Measurements from ENCODE around the gene PNPLA2.

The PNPLA2 gene

DNA sequence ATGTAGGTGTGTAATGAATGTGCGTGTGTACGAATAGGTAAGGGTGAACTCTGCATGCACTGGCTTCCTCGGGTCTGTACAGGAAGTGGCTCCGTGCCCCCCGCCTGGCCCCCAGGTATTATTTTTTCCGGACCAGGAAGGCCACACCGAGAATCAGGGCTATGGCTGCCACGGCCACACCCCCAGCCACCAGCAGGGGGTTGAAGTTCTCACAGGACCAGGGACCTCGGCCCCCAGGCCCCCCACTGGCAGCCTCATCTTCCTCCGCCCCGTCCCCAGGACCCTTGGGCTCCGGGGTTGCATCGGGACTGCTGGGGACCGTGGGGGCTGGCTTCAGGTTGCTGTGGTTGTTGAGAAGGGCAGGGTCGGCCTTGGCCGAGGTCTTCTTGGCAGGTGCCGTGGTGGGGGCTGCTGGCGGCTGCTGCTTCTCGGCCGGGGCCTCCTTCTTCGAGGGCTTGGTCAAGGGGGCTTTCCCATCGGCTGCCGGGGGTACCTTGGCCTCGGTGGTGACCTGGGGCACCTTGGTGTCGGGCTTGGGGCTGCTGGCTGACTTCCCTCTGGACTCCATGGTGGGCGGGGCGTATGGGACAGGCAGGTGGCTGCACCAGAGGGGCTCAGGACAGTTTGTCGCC lies 30.6 kb upstream of the PNPLA2 start:
- TF ChIP-seq NFRKB (IDR thresholded peaks at IDR 0.05): no peak
- TF ChIP-seq L3MBTL2 (conservative IDR thresholded peaks at IDR 0.05): no peak
- ChIA-PET CTCF (no interaction called here), POLR2A (interaction anchor here (1.4 kb wide), 1 partner anchor 11 kb away, joined by 5 read pairs; the partner anchor contains the start of gene GATD1)
- no peak for DNase-seq (ENCODE audit: extremely low spot score)

DNA sequence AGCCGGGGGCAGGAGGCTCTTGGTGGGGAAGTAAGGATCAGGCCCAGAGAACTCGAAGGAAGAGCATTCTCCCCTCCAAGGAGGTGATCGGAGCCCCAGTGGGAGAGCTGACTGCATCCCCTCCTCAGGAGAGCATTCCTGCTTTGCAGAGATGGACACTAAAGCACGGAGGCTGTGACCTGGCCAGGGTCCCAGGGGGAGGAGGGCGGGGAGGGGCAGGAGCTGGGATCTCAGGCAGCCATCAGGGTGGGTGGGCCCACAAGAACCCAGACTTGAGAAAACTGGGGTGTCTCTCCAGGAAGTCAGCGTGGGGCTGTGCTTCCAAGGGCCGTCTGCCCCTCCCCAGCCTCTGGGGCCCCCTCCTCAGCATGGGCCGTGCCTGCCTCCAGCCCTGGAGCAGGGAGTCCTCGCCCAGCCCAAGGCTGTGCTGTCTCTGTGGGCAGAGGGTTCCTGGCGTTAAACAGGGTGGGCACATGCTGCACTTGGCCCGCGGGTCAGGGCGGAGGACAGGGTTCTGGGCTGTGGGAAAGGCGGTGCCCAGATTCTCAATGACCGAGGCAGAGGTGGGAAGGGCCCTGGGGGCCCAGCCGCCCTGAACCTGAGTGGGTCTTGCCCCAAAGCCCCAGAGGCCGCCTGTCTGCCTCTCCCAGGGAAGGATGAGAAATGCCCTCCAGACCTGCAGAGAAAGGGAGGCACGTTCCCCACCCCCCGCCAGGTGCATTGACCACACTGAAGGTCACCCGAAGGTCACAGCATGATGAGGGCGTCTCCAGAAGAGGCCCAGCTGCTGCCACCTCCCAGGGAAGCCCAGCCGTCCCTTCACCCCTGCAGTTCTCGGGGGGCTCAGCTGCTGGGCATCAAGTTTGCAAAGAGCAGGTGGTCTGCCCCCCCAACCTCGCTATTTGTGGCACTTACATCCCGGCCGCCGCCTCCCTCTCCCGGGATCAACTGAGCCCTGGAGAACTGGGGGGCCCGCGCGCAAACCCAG lies 29.5 kb upstream of the PNPLA2 start:
- ChIA-PET POLR2A (interaction anchor here (1.4 kb wide), 1 partner anchor 12 kb away, joined by 5 read pairs; the partner anchor contains the start of gene GATD1), CTCF (interaction anchor here (0.5 kb wide), 1 partner anchor 11 kb away, joined by 3 read pairs; no protein-coding TSS in a partner anchor)
- no peak for DNase-seq (ENCODE audit: extremely low spot score)
- TF ChIP-seq FOXA1 (IDR thresholded peaks at IDR 0.05): no peak
- no peak for TF ChIP-seq FOXM1 (IDR thresholded peaks at IDR 0.05; ENCODE audit: borderline replicate concordance)
- TF ChIP-seq SUZ12 (IDR thresholded peaks at IDR 0.05): no peak
- TF ChIP-seq, protein P1, sequence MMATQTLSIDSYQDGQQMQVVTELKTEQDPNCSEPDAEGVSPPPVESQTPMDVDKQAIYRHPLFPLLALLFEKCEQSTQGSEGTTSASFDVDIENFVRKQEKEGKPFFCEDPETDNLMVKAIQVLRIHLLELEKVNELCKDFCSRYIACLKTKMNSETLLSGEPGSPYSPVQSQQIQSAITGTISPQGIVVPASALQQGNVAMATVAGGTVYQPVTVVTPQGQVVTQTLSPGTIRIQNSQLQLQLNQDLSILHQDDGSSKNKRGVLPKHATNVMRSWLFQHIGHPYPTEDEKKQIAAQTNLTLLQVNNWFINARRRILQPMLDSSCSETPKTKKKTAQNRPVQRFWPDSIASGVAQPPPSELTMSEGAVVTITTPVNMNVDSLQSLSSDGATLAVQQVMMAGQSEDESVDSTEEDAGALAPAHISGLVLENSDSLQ (IDR thresholded peaks at IDR 0.05): no peak
- TF ChIP-seq NFRKB (IDR thresholded peaks at IDR 0.05): no peak
- no peak for TF ChIP-seq ZNF384 (IDR thresholded peaks at IDR 0.05)
- no peak for TF ChIP-seq HDGF (IDR thresholded peaks at IDR 0.05; ENCODE audit: borderline replicate concordance)
- TF ChIP-seq BHLHE40 (IDR thresholded peaks at IDR 0.05; ENCODE audit: borderline replicate concordance): no peak
- TF ChIP-seq CTBP1 (IDR thresholded peaks at IDR 0.05; ENCODE audit: borderline replicate concordance): no peak
- no peak for TF ChIP-seq LEF1 (IDR thresholded peaks at IDR 0.05; ENCODE audit: borderline replicate concordance)
- no peak for TF ChIP-seq FOXK2 (IDR thresholded peaks at IDR 0.05)
- no peak for TF ChIP-seq SP1 (IDR thresholded peaks at IDR 0.05)
- no peak for TF ChIP-seq ARNT (IDR thresholded peaks at IDR 0.05)
- no peak for TF ChIP-seq L3MBTL2 (conservative IDR thresholded peaks at IDR 0.05)
- no peak for TF ChIP-seq TARDBP (IDR thresholded peaks at IDR 0.05)
- TF ChIP-seq ELF4 (IDR thresholded peaks at IDR 0.05): no peak

DNA sequence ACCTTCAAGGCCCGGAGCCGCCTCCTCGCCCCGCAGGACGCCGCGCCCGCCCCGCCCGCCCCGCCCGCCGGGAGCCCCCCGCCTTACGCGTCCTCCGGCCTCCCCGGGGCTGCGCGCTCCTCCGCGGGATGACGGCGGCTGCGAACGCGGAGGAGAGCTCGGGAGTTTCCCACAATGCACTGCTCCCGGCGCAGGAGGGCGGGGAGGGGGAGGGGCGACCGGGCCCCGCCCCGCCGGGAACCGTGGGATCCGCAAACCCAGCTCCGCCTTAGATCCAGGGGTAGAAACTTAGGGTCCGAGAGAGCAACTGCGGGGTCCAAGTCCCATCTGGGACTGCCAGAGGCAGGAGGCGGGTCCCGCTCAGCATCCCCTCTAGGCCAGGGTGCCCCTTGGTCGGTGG lies 28.8 kb upstream of the PNPLA2 start, which contains the start of gene CEND1:
Gene CEND1, minus strand, starts transcription at position 148 of the 400 bp plus-strand sequence. CDS start 1,514 bp downstream, outside the sequence.
- no peak for TF ChIP-seq NFRKB (IDR thresholded peaks at IDR 0.05)
- TF ChIP-seq, protein P1 (IDR thresholded peaks at IDR 0.05): no peak
- no peak for TF ChIP-seq L3MBTL2 (conservative IDR thresholded peaks at IDR 0.05)
- TF ChIP-seq BHLHE40 (IDR thresholded peaks at IDR 0.05; ENCODE audit: borderline replicate concordance): no peak
- no peak for TF ChIP-seq FOXA1 (IDR thresholded peaks at IDR 0.05)
- TF ChIP-seq SP1 (IDR thresholded peaks at IDR 0.05): no peak
- TF ChIP-seq ZNF384 (IDR thresholded peaks at IDR 0.05): no peak
- no peak for TF ChIP-seq SUZ12 (IDR thresholded peaks at IDR 0.05)
- TF ChIP-seq LEF1 (IDR thresholded peaks at IDR 0.05; ENCODE audit: borderline replicate concordance): no peak
- no peak for TF ChIP-seq HDGF (IDR thresholded peaks at IDR 0.05; ENCODE audit: borderline replicate concordance)
- no peak for TF ChIP-seq TARDBP (IDR thresholded peaks at IDR 0.05)
- TF ChIP-seq ELF4 (IDR thresholded peaks at IDR 0.05): no peak
- DNase-seq (ENCODE audit: extremely low spot score): peak; percentile 48
- CTCF ChIA-PET: interaction anchor here (0.5 kb wide), 1 partner anchor 12 kb away, joined by 3 read pairs; no protein-coding TSS in a partner anchor
- POLR2A ChIA-PET: interaction anchor here (0.6 to 1.2 kb wide), 2 partner anchors 13 to 16 kb away, joined by 3 to 5 read pairs; no protein-coding TSS in a partner anchor

DNA sequence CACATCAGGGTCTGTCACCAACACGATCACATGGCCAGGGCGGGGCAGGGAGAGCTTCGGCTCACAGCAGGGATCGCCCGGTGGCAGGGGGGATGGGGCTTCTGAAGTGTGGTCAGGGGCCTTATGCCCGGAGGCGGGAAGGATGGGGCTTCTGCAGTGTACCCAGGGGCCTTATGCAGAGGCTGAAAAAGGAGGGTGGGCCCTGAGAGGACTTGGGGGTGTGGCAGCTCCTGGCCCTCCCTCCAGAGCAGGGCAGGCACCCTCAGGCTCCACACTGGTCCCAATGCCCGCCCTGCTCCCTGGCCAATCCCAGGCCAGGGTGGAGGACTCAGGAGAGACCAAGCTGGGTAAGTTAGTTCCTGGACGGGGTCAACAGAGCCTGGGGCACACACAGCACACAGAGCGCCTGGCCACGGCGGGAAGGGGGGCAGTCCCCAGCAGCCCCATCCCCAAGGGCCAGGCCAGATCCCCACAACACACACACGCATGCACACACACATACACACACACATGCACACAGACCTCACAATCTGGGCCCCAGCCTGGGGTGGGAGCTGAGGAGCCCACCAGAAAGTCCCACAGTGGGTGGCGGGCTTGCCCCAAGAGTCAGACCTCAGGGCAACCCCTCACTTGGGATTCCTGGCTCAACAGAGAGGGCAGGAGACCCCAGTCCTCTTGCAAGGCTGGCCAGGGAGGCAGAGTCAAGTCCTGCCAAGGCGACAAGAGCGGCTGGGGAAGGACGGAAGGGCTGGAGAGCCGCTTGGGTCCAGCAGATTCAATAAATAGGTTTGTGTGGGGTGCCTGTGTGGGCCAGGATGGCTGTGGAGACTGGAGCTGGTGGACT lies 27.8 kb upstream of the PNPLA2 start:
- DNase-seq (ENCODE audit: extremely low spot score): no peak
- ChIA-PET CTCF (interaction anchor here (0.6 kb wide), 1 partner anchor 44 kb away, joined by 3 read pairs; the partner anchor contains the start of gene TALDO1), POLR2A (interaction anchor here (1.2 kb wide), 1 partner anchor 14 kb away, joined by 5 read pairs; no protein-coding TSS in a partner anchor)
- no peak for TF ChIP-seq LEF1 (IDR thresholded peaks at IDR 0.05; ENCODE audit: borderline replicate concordance)
- no peak for TF ChIP-seq NFRKB (IDR thresholded peaks at IDR 0.05)
- no peak for TF ChIP-seq CTBP1 (IDR thresholded peaks at IDR 0.05; ENCODE audit: borderline replicate concordance)
- TF ChIP-seq HDGF (IDR thresholded peaks at IDR 0.05; ENCODE audit: borderline replicate concordance): no peak
- no peak for TF ChIP-seq FOXM1 (IDR thresholded peaks at IDR 0.05; ENCODE audit: borderline replicate concordance)
- TF ChIP-seq, protein P1 (IDR thresholded peaks at IDR 0.05): no peak
- no peak for TF ChIP-seq ZNF384 (IDR thresholded peaks at IDR 0.05)
- TF ChIP-seq SUZ12 (IDR thresholded peaks at IDR 0.05): no peak
